Stimulated activated CD8-positive, alpha-beta memory T cell treated with anti-CD3 and anti-CD28 coated beads, Interleukin-15, amount 100 ng/mL, for 4 hours (primary cell): ENCODE data around the gene MUC5B.

Experiments used
- DNase-seq, 2 donors: peaks; one replicate each; pipeline ENCODE4 v3.0.0-alpha.2; 2020; ENCODE audit warnings: low read depth in 2 of 2

Gene MUC5B

GRCh38 chr11:1285876-1286275 lies 63.0 kb downstream of the MUC5B start:
- DNase-seq = no peak

- no peak for DNase-seq
Measured at GRCh38 chr11:1287928-1288327, 65.1 kb downstream of the MUC5B start.

- no peak for DNase-seq
Measured at GRCh38 chr11:1288426-1289151, 65.7 kb downstream of the MUC5B start.

- no peak for DNase-seq
Measured at GRCh38 chr11:1289211-1289935, 66.5 kb downstream of the MUC5B start.

GRCh38 chr11:1290052-1291040 lies 67.5 kb downstream of the MUC5B start:
- no peak for DNase-seq

GRCh38 chr11:1291295-1292017 lies 68.6 kb downstream of the MUC5B start:
- DNase-seq = no peak

GRCh38 chr11:1292018-1292643 lies 69.3 kb downstream of the MUC5B start:
- DNase-seq = no peak

- DNase-seq = no peak
Measured at GRCh38 chr11:1292644-1293618, 70.1 kb downstream of the MUC5B start.

GRCh38 chr11:1293619-1294015 lies 70.8 kb downstream of the MUC5B start:
- DNase-seq = no peak

GRCh38 chr11:1295086-1295485 lies 72.2 kb downstream of the MUC5B start:
- DNase-seq = no peak

GRCh38 chr11:1295591-1295990 lies 72.7 kb downstream of the MUC5B start:
- no peak for DNase-seq

GRCh38 chr11:1296287-1296686 lies 73.4 kb downstream of the MUC5B start:
- DNase-seq = no peak

GRCh38 chr11:1297011-1297575 lies 74.2 kb downstream of the MUC5B start:
- no peak for DNase-seq

- no peak for DNase-seq
Measured at GRCh38 chr11:1297576-1298473, 75.0 kb downstream of the MUC5B start.

- DNase-seq = no peak
Measured at GRCh38 chr11:1298695-1299492, 76.0 kb downstream of the MUC5B start.

- no peak for DNase-seq
Measured at GRCh38 chr11:1299621-1300020, 76.8 kb downstream of the MUC5B start.

GRCh38 chr11:1300121-1300520 lies 77.3 kb downstream of the MUC5B start:
- DNase-seq = no peak
